Measurements from ENCODE around the gene MCF2L.
"Not testable (repeated sequence)": the region's sequence is repeated elsewhere in the genome, so short reads cannot be mapped to it uniquely, and the experiment has no call there.

The MCF2L gene

GRCh38 chr13:113075711-113076110, 106.7 kb downstream of the MCF2L start:
- Histone ChIP-seq H3K9ac (ENCODE audit: low read length) (no peak overlapping the region), H3K9me3 (ENCODE audit: control insufficient read depth, insufficient read depth, low read depth, low read length) (no peaks in the 10 kb centered on the region), H3K4me1 (ENCODE audit: control insufficient read depth, insufficient read depth, low read length) (no peaks in the 10 kb centered on the region), H3K4me3 (ENCODE audit: low read depth, low read length) (no peak overlapping the region), H3K27me3 (ENCODE audit: control insufficient read depth, insufficient read depth, low read length) (no peaks in the 10 kb centered on the region), H3K27ac (ENCODE audit: low read depth, low read length) (no peak overlapping the region), H3K36me3 (ENCODE audit: control insufficient read depth, insufficient read depth, low read length) (peaks cover 8% of the 10 kb centered on the region; the same call in 1 of the 2 replicates)

- H3K4me3 ChIP-seq (ENCODE audit: low read depth, low read length): no peak overlapping the region
- peaks cover 8% of the 10 kb centered on the region; the same call in 1 of the 2 replicates for H3K36me3 ChIP-seq (ENCODE audit: control insufficient read depth, insufficient read depth, low read length)
- no peaks in the 10 kb centered on the region for H3K27me3 ChIP-seq (ENCODE audit: control insufficient read depth, insufficient read depth, low read length)
- no peak overlapping the region; the same call in 1 of the 2 replicates for H3K27ac ChIP-seq (ENCODE audit: low read depth, low read length)
- H3K9ac ChIP-seq (ENCODE audit: low read length): no peak overlapping the region
- no peaks in the 10 kb centered on the region for H3K4me1 ChIP-seq (ENCODE audit: control insufficient read depth, insufficient read depth, low read length)
- no peaks in the 10 kb centered on the region for H3K9me3 ChIP-seq (ENCODE audit: control insufficient read depth, insufficient read depth, low read depth, low read length)
Measured at GRCh38 chr13:113076681-113077401, 107.8 kb downstream of the MCF2L start.

DNA sequence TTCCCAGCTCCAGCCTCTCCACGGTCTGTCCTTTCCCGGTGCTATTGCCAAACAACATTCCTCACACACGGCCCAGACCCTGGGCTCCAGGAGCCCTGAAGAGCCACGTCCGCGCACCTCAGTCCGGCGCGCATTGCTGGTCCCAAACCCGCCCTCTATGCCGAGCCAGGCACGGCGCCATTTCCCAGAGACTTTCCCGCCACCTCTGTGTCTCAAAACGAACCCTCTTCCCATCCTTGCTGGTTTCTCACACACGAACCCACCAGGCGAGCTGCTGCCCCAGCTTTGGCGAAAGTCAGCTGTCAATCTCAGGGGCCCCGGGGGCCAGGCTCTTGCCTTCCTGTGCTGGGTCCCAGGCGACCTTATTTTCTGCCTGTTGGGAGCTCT, 108.5 kb downstream of the MCF2L start:
- Histone ChIP-seq H3K4me1 (ENCODE audit: control insufficient read depth, insufficient read depth, low read length) (no peaks in the 10 kb centered on the region), H3K9ac (ENCODE audit: low read length) (no peak overlapping the region), H3K4me3 (ENCODE audit: low read depth, low read length) (no peak overlapping the region), H3K27me3 (ENCODE audit: control insufficient read depth, insufficient read depth, low read length) (no peaks in the 10 kb centered on the region), H3K27ac (ENCODE audit: low read depth, low read length) (no peak overlapping the region), H3K9me3 (ENCODE audit: control insufficient read depth, insufficient read depth, low read depth, low read length) (no peaks in the 10 kb centered on the region), H3K36me3 (ENCODE audit: control insufficient read depth, insufficient read depth, low read length) (peaks cover 8% of the 10 kb centered on the region; the same call in 1 of the 2 replicates)

DNA sequence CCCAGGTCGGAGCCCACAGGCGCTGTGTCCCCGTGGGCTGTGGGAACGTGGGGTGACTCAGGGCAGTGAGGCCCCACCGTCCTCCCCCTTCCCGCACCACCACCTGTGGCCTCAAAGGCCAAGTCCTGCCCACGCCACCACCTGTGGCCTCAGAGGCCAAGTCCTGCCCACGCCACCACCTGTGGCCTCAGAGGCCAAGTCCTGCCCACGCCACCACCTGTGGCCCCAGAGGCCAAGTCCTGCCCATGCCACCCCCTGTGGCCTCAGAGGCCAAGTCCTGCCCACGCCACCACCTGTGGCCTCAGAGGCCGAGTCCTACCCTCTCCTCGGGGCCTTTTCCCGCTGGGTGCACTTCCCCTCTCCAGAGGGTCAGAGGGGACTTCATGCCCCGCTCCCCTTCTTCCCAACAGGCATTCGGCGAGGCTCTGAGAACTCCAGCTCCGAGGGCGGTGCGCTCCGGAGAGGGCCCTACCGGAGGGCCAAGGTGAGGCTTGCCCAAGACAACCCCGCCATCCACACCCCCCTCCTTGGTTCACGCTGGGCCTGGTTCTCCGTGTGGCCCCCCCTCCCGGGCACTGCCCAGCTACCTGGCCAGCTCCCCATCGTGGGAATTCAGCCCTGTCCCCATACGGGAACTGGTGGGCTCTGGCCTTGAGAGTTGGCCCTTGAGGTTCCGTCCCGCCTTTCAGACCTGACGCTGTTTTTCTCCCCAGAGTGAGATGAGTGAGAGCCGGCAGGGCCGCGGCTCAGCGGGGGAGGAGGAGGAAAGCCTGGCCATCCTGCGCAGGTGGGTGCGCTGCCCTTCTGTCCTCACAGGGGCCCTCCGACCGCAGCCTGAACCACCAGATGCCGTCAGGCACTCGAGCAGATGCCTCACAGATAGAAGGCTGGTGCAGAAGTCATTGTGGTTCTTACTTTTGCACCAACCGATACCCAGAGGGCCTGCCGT, 109.2 kb downstream of the MCF2L start:
- Histone ChIP-seq H3K4me1 (ENCODE audit: control insufficient read depth, insufficient read depth, low read length) (no peaks in the 10 kb centered on the region), H3K9ac (ENCODE audit: low read length) (no peak overlapping the region), H3K4me3 (ENCODE audit: low read depth, low read length) (no peak overlapping the region), H3K27me3 (ENCODE audit: control insufficient read depth, insufficient read depth, low read length) (no peaks in the 10 kb centered on the region), H3K9me3 (ENCODE audit: control insufficient read depth, insufficient read depth, low read depth, low read length) (no peaks in the 10 kb centered on the region), H3K36me3 (ENCODE audit: control insufficient read depth, insufficient read depth, low read length) (peaks cover 8% of the 10 kb centered on the region; the same call in 1 of the 2 replicates), H3K27ac (ENCODE audit: low read depth, low read length) (no peak overlapping the region)

GRCh38 chr13:113078902-113079780, 110.1 kb downstream of the MCF2L start:
- no peak overlapping the region for H3K4me3 ChIP-seq (ENCODE audit: low read depth, low read length)
- H3K4me1 ChIP-seq (ENCODE audit: control insufficient read depth, insufficient read depth, low read length): no peaks in the 10 kb centered on the region
- no peak overlapping the region for H3K27ac ChIP-seq (ENCODE audit: low read depth, low read length)
- peaks cover 8% of the 10 kb centered on the region; the same call in 1 of the 2 replicates for H3K36me3 ChIP-seq (ENCODE audit: control insufficient read depth, insufficient read depth, low read length)
- no peak overlapping the region for H3K9ac ChIP-seq (ENCODE audit: low read length)
- no peaks in the 10 kb centered on the region for H3K27me3 ChIP-seq (ENCODE audit: control insufficient read depth, insufficient read depth, low read length)
- no peaks in the 10 kb centered on the region for H3K9me3 ChIP-seq (ENCODE audit: control insufficient read depth, insufficient read depth, low read depth, low read length)

- not testable (repeated sequence) for H3K4me1 ChIP-seq (ENCODE audit: control insufficient read depth, insufficient read depth, low read length); H3K27ac ChIP-seq (ENCODE audit: low read depth, low read length); H3K4me3 ChIP-seq (ENCODE audit: low read depth, low read length); H3K36me3 ChIP-seq (ENCODE audit: control insufficient read depth, insufficient read depth, low read length); H3K9ac ChIP-seq (ENCODE audit: low read length); H3K9me3 ChIP-seq (ENCODE audit: control insufficient read depth, insufficient read depth, low read depth, low read length); H3K27me3 ChIP-seq (ENCODE audit: control insufficient read depth, insufficient read depth, low read length)
Measured at GRCh38 chr13:113079781-113080080, 110.7 kb downstream of the MCF2L start.

- Histone ChIP-seq H3K9ac (ENCODE audit: low read length) (no peak overlapping the region), H3K36me3 (ENCODE audit: control insufficient read depth, insufficient read depth, low read length) (peaks cover 5% of the 10 kb centered on the region; the same call in 1 of the 2 replicates), H3K4me1 (ENCODE audit: control insufficient read depth, insufficient read depth, low read length) (no peaks in the 10 kb centered on the region), H3K9me3 (ENCODE audit: control insufficient read depth, insufficient read depth, low read depth, low read length) (no peaks in the 10 kb centered on the region), H3K27ac (ENCODE audit: low read depth, low read length) (no peak overlapping the region), H3K4me3 (ENCODE audit: low read depth, low read length) (no peak overlapping the region), H3K27me3 (ENCODE audit: control insufficient read depth, insufficient read depth, low read length) (no peaks in the 10 kb centered on the region)
Measured at GRCh38 chr13:113080361-113080831, 111.4 kb downstream of the MCF2L start.

- H3K4me1 ChIP-seq (ENCODE audit: control insufficient read depth, insufficient read depth, low read length): no peaks in the 10 kb centered on the region
- H3K36me3 ChIP-seq (ENCODE audit: control insufficient read depth, insufficient read depth, low read length): no peaks in the 10 kb centered on the region
- H3K9me3 ChIP-seq (ENCODE audit: control insufficient read depth, insufficient read depth, low read depth, low read length): no peaks in the 10 kb centered on the region
- no peak overlapping the region for H3K27ac ChIP-seq (ENCODE audit: low read depth, low read length)
- no peaks in the 10 kb centered on the region for H3K27me3 ChIP-seq (ENCODE audit: control insufficient read depth, insufficient read depth, low read length)
- no peak overlapping the region for H3K4me3 ChIP-seq (ENCODE audit: low read depth, low read length)
- no peak overlapping the region for H3K9ac ChIP-seq (ENCODE audit: low read length)
Measured at GRCh38 chr13:113080901-113081521, 112.0 kb downstream of the MCF2L start.

GRCh38 chr13:113082198-113083021, 113.4 kb downstream of the MCF2L start:
- H3K9me3 ChIP-seq (ENCODE audit: control insufficient read depth, insufficient read depth, low read depth, low read length): no peaks in the 10 kb centered on the region
- no peaks in the 10 kb centered on the region for H3K4me1 ChIP-seq (ENCODE audit: control insufficient read depth, insufficient read depth, low read length)
- H3K4me3 ChIP-seq (ENCODE audit: low read depth, low read length): no peak overlapping the region
- H3K27ac ChIP-seq (ENCODE audit: low read depth, low read length): no peak overlapping the region
- H3K36me3 ChIP-seq (ENCODE audit: control insufficient read depth, insufficient read depth, low read length): peaks cover under 1% of the 10 kb centered on the region; the same call in 1 of the 2 replicates
- H3K27me3 ChIP-seq (ENCODE audit: control insufficient read depth, insufficient read depth, low read length): no peaks in the 10 kb centered on the region
- H3K9ac ChIP-seq (ENCODE audit: low read length): no peak overlapping the region

GRCh38 chr13:113083022-113083373, 114.0 kb downstream of the MCF2L start:
- no peaks in the 10 kb centered on the region for H3K27me3 ChIP-seq (ENCODE audit: control insufficient read depth, insufficient read depth, low read length)
- H3K4me3 ChIP-seq (ENCODE audit: low read depth, low read length): no peak overlapping the region
- H3K36me3 ChIP-seq (ENCODE audit: control insufficient read depth, insufficient read depth, low read length): peaks cover 3% of the 10 kb centered on the region; the same call in 1 of the 2 replicates
- H3K9me3 ChIP-seq (ENCODE audit: control insufficient read depth, insufficient read depth, low read depth, low read length): no peaks in the 10 kb centered on the region
- H3K27ac ChIP-seq (ENCODE audit: low read depth, low read length): no peak overlapping the region
- no peak overlapping the region for H3K9ac ChIP-seq (ENCODE audit: low read length)
- H3K4me1 ChIP-seq (ENCODE audit: control insufficient read depth, insufficient read depth, low read length): no peaks in the 10 kb centered on the region
